ENCODE data around the gene ANOS1.

Gene ANOS1

DNA sequence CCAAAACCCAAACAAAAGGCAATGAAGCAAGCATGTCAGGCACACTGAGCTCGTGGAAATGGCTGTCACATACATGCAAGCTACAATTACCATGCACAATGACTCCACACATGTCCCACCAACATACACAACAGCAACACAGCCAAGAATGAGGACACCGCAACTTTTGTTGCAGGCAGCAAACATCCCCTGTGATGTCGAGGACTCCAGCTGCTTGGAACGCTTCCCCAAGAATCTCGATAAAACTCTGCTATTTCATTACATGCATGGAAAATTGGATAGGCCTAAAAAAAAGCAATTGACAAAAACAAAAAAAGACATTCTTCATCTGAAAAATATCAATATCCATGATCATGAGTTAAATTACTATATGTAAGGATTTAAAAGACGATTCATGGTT lies 11.8 kb downstream of the ANOS1 start:
- DNase-seq (ENCODE audit: low read depth in 3 of 3) = no peak

DNA sequence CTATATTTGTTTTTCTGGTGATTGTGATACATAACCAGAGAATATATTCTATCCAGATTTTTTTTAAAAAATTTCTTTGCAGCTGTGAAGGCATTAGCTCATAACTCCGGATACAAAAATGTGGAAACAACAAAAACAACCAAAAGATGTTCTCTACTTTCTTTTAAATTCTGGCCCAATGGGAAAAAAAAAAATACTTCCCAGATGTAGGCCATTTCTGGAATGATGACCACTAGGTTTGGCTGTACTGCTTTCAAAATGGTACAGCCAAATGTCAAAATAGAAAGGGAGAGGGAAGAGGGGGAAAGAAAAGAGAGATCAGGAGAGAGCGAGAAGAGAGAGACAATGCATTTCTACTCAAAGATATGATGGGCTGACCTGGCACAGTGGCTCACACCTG lies 14.6 kb downstream of the ANOS1 start:
- DNase-seq (ENCODE audit: low read depth in 3 of 3) = no peak

DNA sequence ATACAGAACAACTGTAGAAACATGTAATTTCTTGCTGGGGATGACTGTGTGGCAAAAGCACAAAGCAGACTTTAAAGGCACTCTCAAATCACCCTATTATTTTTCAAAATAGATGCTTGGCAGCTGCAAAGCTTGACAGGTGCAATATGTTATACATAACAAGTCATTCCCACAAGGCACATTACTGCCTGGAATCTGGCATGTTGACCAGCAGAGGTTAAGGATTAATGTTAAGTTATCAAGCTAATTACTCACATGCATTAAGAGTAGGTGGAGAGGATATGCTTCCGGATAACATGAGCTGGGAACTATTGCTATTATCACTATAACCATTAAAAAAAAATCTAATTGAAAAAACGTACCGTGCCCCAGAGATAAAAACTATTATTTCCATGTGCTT lies 17.8 kb downstream of the ANOS1 start:
- no peak for DNase-seq (ENCODE audit: low read depth in 3 of 3)

DNA sequence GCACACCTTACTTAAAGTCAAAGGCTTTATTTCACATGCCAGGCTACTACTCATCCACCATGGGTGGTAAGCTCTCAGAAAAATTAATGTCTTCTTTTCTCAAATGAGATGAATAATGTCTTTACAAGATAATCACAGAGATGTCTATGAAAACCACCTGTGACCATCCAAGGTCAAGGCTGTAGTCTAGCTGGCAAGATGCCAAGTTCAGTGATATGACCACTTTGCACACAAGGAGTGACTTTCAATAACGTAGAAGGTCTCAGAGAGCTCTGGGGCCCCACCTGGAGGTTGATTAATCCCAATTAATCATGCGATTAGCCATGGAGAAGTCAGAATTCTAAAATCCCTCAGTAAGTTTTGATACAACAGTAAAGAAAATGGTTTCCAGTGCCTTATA lies 20.5 kb downstream of the ANOS1 start:
- no peak for DNase-seq (ENCODE audit: low read depth in 3 of 3)

DNA sequence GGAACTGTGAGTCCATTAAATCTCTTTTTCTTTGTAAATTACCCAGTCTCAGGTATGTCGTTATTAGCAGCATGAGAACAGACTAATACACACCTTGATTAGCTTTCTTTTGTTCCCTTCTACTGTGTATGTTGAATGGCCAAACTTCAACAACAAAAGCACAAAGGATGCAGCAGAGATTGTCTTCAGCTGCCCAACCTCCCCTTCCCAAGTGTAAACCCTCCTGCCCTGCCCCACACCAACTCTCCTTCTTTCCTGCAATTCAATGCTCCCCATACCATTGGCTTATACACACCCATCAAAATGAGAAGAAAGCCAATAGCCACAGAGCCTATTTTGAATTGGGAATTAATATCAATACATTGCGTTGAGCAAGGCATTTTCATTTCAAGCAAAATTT lies 27.8 kb downstream of the ANOS1 start:
- DNase-seq (ENCODE audit: low read depth in 3 of 3) = no peak

DNA sequence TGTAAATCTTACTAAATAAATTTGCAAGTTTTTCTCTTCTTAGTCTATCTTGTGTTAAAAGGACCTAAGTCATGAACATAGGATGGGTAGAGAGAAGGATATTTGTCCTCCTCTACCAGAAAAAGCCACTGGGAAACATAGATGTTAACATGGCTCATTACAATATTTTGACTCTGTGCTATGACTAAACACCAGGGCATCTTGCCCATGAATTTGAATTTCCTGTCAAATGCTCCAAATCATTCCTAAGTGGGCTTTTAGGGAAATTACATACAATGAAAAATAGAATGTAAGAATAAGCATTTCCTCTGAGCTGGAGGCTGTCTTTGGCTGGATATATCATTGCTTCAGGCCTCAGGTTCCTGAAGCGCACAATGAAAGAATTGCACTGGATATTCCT lies 39.1 kb downstream of the ANOS1 start:
- DNase-seq (ENCODE audit: low read depth in 3 of 3) = no peak

DNA sequence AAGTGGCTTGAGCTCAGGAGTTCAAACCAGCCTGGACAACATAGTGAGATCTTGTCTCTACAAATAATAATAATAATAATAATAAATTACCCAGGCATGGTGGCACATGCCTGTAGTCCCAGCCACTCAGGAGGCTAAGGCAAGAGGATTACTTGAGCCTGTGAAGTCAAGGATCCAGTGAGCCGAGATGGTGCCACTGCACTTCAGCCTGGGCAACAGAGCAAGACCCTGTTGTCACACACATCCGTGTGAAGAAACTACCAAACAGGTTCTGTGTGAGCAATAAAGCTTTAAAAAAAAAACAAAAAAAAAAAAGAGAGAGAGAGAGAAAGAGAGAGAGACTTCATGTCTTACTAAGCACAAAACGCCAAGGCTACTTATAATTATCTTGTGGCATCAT lies 42.5 kb downstream of the ANOS1 start:
- DNase-seq (ENCODE audit: low read depth in 3 of 3) = no peak

DNA sequence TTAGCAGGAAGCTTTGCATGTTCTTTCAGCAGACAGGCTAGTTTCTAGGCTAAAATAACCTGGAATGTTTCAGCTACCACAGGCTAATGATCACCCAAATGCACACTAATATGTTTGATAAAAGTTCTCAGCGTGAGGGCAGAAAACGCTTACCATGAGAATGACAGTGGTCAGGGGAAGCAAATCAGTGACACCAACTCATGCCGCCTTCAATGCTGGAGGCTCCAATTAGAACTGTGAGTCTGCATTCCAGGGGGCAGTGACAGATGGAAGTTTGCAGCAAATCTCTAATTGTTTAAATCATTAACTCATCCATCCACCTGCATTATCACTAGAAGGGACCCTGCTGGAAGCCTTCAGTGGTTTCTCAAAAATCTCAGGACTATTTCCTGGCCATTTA lies 43.2 kb downstream of the ANOS1 start:
- DNase-seq (ENCODE audit: low read depth in 3 of 3) = no peak

DNA sequence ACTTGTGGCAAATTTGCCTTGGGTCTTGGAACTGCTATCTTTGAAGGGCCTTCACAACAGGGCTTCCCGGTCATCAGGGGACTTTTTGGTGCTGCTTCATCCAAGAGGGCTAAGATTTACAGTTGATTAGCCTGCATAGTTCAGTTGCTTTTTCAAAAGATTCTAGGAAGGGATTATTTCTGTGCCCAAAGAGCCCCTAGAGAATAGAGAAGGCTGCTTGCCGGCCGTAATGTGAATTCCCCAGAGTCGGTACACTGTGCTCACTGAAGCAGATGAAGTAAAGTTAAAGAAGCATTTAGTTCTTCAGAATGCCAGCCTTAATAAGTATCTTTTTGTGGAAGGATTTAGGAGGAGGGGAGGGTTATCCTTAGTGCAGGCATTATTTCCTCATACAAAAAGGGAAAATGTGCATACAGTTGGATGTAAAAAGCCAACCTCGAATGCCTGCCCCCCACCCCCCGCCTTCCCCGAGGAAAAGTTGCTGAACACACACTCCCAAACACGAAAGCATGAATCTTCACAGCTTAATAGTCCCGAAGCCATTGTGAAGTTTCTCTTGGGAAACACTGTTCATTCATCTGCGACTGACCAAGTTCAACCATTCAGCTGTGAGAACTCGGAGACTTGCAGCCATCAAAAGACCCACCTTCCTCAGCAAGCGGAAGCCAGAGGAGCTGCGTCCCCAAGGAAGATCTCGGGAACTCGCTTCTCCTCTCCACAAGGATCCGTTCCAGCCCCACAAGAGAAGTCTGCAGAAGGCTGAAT lies 47.6 kb downstream of the ANOS1 start:
- no peak for DNase-seq (ENCODE audit: low read depth in 3 of 3)

DNA sequence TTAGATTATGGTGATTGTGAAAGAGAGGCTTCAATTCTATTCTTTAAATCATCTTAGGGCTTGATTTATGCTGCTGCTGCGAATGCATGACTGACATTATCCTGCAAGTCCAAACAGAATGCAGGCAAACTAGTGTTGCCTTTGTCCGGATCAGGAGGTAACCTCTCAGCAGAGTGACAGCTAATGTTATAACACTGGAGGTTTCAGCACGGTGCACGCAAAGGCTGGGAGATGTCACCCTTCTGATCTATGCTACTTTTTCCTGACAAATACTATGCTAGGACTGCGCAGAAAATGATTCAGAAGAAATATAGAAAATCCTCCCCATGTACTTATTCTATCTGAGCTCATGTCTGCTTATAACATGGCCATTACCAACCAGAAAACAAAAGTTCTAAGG lies 48.2 kb downstream of the ANOS1 start:
- DNase-seq (ENCODE audit: low read depth in 3 of 3) = no peak

DNA sequence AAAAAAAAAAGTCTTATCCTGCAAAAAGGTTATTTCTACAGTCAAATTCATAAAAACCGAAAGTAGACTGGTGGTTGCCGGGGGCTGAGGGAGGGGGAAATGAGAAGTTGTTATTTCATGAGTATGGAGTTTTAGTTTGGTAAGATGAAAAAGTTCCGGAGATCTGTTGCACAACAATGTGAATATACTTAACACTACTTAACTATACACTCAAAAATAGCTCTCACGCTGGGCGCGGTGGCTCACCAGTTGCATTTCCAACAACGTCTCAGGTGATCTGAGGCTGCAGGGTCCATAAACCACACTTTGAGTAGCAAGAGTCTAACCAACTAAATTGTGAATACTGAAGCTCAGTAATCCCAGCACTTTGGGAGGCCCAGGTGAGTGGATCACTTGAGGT lies 52.4 kb downstream of the ANOS1 start:
- DNase-seq (ENCODE audit: low read depth in 3 of 3) = no peak

DNA sequence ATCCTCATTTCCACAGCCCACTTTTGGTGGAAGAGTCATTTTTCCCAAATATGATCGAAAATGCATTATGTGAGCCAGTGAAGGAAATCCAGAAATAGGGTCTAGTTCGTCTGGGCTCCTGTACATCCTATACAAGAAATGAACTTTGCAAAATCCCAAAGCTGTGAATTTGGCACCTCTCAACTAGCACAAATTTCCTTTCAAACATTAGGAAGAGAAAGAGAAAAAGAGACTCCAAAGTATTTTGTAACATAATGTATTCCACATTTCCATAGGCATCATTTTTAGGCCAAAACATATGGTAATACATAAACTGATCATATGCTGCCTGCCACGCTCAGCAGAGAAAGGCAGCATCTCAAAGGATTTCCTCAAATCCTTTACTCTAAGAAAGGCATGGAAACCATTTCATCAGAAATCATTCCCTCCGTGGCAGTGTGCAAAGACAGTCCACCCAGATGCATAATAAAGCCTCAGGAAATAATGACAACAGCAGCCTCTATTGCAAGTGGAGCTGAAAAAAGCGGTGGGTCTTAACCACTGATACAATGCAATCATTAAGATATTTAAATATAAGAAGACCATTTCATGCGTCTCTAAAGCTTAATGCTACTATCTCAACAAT lies 56.8 kb downstream of the ANOS1 start:
- DNase-seq (ENCODE audit: low read depth in 3 of 3) = no peak

DNA sequence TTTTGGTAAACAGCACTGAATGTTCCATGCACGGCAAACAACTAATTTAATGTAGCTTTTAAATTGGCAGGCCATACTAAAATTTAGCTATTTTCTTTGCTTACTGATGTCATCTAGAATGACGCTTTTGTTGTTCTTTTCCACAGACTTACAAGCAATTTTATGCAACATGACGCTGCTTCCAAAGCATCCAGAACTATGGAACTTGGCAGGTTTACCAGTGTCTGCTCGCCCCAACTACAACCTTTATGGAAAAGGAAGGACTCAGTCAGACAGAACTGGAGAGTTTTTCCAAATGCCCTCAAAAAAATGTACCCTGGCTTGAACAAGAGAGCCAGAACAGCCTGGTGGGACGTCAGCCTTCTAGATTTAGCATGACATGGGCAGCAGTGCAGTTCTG lies 58.7 kb downstream of the ANOS1 start:
- DNase-seq (ENCODE audit: low read depth in 3 of 3) = no peak

DNA sequence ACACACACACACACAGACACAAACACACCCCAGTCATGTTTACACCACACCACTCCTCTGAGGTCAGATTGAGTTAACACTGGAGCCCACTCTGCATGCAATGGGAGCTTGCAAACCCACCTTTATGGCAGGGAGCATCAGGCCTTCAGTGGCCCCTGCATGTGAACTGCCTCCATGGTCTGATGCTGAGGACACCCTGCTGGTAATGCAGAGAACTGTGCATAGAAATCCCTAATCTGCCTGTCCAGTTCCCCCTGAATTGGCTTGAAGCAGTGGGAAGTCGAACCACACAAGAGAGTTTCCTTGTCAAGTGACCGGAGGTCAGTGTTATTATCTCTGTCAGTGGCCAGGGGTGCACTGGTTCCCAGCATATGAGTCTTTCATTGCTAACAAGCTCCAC lies 59.8 kb downstream of the ANOS1 start:
- no peak for DNase-seq (ENCODE audit: low read depth in 3 of 3)

DNA sequence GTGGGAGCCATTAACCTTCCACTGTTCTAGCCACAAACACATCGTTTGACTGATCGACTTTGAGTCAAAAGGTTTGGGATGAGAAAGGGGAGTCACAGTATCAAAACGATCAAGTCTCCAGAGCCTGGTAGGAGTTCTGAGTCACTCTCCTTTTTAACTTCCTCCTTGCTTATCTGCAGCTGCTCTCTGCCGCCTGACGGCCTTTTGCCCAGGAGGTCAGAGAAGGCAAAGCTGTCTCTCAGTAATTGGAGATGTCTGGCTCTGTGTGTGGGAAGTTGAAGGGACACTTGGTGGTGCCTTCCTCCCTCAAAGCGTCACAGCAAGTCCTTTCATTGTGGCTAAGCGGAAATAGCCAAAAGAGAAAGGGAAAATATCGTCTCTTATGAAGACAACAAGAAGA lies 63.1 kb downstream of the ANOS1 start:
- DNase-seq (ENCODE audit: low read depth in 3 of 3) = no peak

DNA sequence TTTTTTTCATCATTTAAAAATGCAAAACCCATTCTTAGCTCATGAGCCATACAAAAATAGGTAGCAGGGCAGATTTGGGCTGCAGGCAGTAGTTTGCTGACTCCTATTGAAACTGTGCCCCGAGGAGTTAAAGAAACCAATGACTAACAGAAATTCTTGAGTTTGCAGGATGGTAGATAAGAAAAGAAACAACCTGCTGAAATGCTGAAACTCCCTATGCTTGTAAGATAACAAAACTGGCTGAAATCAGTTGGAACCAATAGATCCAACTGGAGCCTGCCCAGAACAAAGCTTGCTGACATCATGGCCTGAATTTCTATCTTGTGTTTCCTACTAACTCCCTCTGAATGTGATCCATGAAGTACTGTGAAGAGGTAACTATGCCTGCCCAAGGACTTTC lies 68.6 kb downstream of the ANOS1 start:
- DNase-seq (ENCODE audit: low read depth in 3 of 3) = no peak

DNA sequence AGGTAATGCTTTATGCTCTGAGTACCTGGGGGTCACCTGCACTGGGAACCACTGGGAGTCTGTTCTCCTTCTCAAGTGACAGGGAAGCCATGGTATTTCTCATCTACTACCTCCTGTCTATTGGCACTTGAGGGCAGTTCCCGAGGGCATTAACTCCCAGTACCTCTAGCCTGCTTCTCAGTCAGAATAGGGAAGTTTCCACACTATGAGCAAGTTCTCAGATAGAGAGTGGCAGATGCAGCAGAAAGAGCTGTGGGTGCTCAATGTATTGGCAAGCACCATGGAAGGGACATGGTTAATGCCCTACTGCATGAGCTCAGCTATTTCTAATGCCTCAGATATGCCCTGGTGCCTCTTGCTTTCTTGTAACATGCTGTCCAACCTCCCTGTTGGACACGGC lies 74.1 kb downstream of the ANOS1 start:
- DNase-seq (ENCODE audit: low read depth in 3 of 3) = no peak

DNA sequence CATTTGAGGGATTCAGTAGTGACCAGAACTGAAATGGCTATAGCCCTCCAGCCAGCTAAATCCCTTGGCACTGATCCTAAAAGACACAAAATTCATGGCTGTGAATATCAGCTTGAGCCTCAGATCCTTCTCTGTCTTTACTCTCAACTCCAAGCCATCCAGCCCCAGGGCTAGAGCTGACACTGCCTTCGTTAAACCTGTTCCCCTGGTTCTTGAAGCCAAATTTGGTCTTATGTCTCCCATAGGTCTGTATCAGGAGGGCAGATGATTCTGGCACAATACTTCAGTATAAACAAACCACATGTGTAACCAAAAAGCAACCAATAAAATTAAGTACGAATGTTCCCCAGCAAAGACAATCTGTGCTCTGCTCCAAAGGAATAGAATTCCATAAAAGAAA lies 78.0 kb downstream of the ANOS1 start:
- DNase-seq (ENCODE audit: low read depth in 3 of 3) = no peak

DNA sequence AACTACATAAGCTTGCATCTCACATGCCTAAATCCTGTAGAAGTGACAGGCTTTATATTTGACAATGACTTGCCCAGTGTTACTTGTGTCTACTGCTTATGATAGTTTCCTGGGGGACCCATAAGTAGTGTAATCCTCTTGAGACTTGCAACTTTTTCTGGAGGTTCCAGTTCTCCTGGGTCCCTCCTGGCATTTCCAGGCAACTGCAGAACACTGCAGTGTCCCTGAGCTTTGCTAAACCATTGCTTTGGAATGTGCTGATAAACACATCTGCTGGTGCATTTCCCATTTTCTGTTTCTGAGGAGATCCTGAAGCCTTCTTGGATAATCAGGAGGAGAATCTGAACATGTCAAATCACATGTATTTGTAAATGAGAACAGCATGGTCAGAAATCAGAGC lies 82.0 kb downstream of the ANOS1 start:
- no peak for DNase-seq (ENCODE audit: low read depth in 3 of 3)

DNA sequence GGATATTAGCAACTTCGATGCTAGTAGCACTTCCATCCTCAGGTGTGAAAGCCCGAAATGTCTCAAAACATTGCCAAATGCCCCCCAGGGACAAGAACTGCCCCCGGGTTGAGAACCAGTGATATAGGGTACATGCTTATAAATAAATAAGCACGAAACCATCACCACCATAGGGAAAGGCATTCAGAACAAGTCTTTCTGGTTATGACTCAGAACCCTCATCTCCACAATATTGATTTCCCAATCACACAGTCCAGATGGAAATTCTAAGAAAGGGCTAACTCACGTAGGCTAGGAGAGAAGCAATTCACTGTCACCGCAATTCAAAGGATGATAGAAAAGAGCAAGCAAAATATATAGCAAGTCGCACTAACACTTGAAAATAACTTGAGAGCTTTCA lies 84.8 kb downstream of the ANOS1 start:
- no peak for DNase-seq (ENCODE audit: low read depth in 3 of 3)

DNA sequence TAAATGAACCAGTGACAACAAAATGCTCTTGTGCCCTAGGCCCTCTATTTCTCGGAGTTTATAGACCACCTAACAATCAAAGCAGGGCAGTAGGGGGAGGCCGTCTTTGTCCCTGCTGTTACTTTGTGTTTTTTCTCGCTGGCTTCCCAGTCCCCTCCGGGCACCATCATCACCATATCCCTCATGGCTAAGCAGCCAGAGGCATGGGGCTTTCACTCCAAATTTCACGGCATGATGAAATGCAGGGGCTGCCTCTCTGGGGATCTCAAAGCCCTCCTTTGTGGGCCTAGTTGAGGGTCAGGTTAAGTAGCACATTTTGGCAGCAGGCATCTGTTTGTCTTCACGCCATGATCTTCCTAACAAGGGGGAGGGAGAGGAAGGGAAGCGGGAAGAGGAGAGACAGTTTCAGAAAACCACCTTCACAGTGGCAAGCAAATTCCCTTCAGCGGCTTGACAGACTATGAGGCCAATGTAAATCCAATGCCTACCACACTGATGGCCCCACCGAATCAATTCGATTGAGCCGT lies 91.9 kb downstream of the ANOS1 start:
- no peak for DNase-seq (ENCODE audit: low read depth in 3 of 3)

DNA sequence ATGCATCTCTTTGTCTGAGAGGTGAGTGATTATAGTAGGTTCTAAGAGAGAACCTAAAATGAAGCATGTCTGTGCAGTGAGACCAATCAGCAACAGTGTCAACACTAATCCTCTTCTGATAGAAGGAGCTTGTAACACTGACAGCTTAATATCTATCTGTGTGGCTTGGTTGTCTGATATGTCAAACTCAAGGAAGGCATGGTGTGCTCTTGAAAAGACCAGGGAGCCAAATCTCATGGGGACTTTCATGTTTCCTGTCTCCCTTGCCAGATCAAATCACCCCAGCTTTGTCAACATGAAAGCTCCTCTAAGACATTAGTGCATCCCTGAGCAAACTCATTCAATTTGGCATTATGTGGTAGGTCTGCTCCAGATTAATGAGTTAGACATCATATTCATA lies 95.4 kb downstream of the ANOS1 start:
- DNase-seq (ENCODE audit: low read depth in 3 of 3) = no peak

DNA sequence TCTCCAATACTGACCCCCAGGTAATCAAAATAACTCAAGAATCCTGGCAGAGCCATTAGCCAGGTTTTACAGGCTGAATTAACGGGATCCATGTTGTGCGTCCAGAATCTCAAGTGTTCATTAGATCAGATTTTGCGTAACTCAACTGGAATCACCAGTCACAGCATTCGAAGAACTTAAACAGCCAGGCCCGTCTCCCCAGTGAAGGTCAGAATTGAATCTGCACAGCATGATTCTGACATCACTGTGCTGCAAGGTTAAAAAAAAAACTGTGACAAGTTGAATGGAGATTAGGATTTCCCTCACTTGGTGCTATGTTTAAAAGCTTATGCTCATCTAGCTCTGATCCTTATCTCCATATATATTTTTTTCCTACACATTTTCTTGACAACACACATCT lies 96.1 kb downstream of the ANOS1 start:
- no peak for DNase-seq (ENCODE audit: low read depth in 3 of 3)

DNA sequence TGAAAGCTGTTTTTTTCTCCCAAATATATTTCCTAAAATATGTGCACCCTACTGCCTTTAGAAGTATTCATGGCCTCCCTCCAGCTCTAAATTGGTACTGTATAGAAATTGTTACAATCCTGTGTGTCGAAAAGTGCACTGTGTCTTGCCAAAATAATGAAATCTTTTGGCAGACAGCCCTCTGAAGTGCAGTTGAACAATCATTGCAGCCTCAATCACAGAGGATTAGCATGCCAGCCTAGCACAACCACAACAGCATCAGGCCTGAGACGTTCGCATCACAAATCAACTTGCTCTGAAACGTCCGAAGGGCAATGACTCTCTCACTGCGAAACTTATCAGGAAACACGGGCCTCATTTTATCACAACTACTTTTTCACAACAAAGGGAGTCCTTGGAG lies 99.0 kb downstream of the ANOS1 start:
- DNase-seq (ENCODE audit: low read depth in 3 of 3) = no peak
